Neutrophil (primary cell): Measurements from ENCODE around the gene SIRPG.

ENCODE experiments used
- H3K27ac ChIP-seq: fragments of 200-600 bp; sonication (generic); 2 replicates; pipeline ENCODE4 v1.5.1; 2016; ENCODE audit warnings: mild to moderate bottlenecking, moderate library complexity
- H3K27me3 ChIP-seq: fragments of 200-600 bp; sonication (generic); 2 replicates; pipeline ENCODE4 v1.6.0; 2016; ENCODE audit warnings: mild to moderate bottlenecking
- H3K36me3 ChIP-seq: fragments of 200-600 bp; sonication (generic); 2 replicates; pipeline ENCODE4 v1.5.1; 2017
- H3K4me1 ChIP-seq, 2 experiments: fragments of 200-600 bp in 1 of 2; sonication (generic) in 1 of 2; 1 replicate in 1 of 2; 2 replicates in 1 of 2; pipeline versions ENCODE4 v1.5.1 to v1.6.1; 2013 to 2016; ENCODE audit warnings: low read depth in 1 of 2, low read length in 1 of 2, mild to moderate bottlenecking in 1 of 2, moderate library complexity in 1 of 2; ENCODE audit not compliant: control insufficient read depth in 1 of 2, insufficient read depth in 1 of 2
- H3K4me3 ChIP-seq, 2 experiments: fragments of 200-600 bp in 1 of 2; sonication (generic) in 1 of 2; 1 replicate in 1 of 2; 2 replicates in 1 of 2; pipeline ENCODE4 v1.5.1; 2013 to 2016; ENCODE audit warnings: low read depth in 1 of 2, low read length in 1 of 2, mild to moderate bottlenecking in 1 of 2, moderate library complexity in 1 of 2
- H3K9me3 ChIP-seq: fragments of 200-600 bp; sonication (generic); 2 replicates; pipeline ENCODE4 v1.5.1; 2016
- CTCF ChIP-seq: fragments of 200-600 bp; sonication (generic); IDR thresholded peaks from 2 replicates; pipeline ENCODE4 v1.5.1; 2016; ENCODE audit warnings: antibody characterized with exemption

SIRPG gene

GRCh38 chr20:1636621-1637020 is 21.0 kb downstream of the SIRPG start:
- peaks cover 4 to 9% of the 10 kb centered on the region in 2 experiments for H3K4me1 ChIP-seq
- H3K9me3 ChIP-seq = no peaks in the 10 kb centered on the region
- H3K27me3 ChIP-seq = no peaks in the 10 kb centered on the region
- TF ChIP-seq CTCF = no peak
- no peak overlapping the region for H3K4me3 ChIP-seq
- H3K36me3 ChIP-seq = no peaks in the 10 kb centered on the region
- H3K27ac ChIP-seq = no peak overlapping the region

GRCh38 chr20:1635291-1635979 is 22.1 kb downstream of the SIRPG start:
- Histone ChIP-seq H3K36me3 (no peaks in the 10 kb centered on the region), H3K27me3 (no peaks in the 10 kb centered on the region), H3K27ac (no peak overlapping the region), H3K4me1 (peaks cover 5 to 12% of the 10 kb centered on the region in 2 experiments), H3K9me3 (no peaks in the 10 kb centered on the region), H3K4me3 (no peak overlapping the region)
- no peak for TF ChIP-seq CTCF

- no peak overlapping the region for H3K4me3 ChIP-seq
- peaks cover 17 to 29% of the 10 kb centered on the region in 2 experiments for H3K4me1 ChIP-seq
- H3K27ac ChIP-seq = no peak overlapping the region
- H3K9me3 ChIP-seq = no peaks in the 10 kb centered on the region
- H3K27me3 ChIP-seq = no peaks in the 10 kb centered on the region
- TF ChIP-seq CTCF = no peak
- H3K36me3 ChIP-seq = no peaks in the 10 kb centered on the region
Observed at GRCh38 chr20:1633535-1633934, 24.0 kb downstream of the SIRPG start.

GRCh38 chr20:1632178-1632577 is 25.4 kb downstream of the SIRPG start:
- H3K27ac ChIP-seq = no peak overlapping the region
- H3K27me3 ChIP-seq = no peaks in the 10 kb centered on the region
- H3K4me3 ChIP-seq = no peak overlapping the region
- no peak for TF ChIP-seq CTCF
- no peaks in the 10 kb centered on the region for H3K9me3 ChIP-seq
- H3K36me3 ChIP-seq = no peaks in the 10 kb centered on the region
- peaks cover 30 to 42% of the 10 kb centered on the region in 2 experiments for H3K4me1 ChIP-seq

GRCh38 chr20:1631309-1632151 is 26.0 kb downstream of the SIRPG start:
- Histone ChIP-seq H3K4me1 (peaks cover 37 to 49% of the 10 kb centered on the region in 2 experiments), H3K4me3 (no peak overlapping the region), H3K36me3 (no peaks in the 10 kb centered on the region), H3K9me3 (no peaks in the 10 kb centered on the region), H3K27ac (no peak overlapping the region), H3K27me3 (no peaks in the 10 kb centered on the region)
- no peak for TF ChIP-seq CTCF
